ENCODE data around the gene MRTFA.
A peak's percentile ranks its signal among the peaks of the same experiment; 100 is the strongest.

The MRTFA gene

DNA sequence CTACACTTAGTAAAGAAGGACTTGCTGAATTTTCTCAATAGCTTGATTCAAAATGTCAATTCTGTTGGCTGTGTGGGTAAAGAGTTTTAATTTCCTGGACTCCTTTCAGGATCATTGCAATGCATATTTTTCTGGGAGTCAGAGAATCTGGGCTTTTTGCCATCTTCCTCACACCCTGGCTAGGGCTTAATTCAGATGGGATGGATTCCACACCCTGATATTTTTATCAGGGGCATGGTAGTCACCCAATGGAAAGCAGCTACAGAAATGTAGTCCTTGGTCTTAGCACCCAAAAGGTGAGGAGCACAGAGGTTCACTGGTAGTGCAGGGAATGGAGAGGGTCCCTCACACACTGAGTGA lies 186.9 kb downstream of the MRTFA start:
- no peak overlapping the region for H3K4me3 ChIP-seq (replicated peaks; ENCODE audit: low read depth, low read length)
- TF ChIP-seq, protein P1, sequence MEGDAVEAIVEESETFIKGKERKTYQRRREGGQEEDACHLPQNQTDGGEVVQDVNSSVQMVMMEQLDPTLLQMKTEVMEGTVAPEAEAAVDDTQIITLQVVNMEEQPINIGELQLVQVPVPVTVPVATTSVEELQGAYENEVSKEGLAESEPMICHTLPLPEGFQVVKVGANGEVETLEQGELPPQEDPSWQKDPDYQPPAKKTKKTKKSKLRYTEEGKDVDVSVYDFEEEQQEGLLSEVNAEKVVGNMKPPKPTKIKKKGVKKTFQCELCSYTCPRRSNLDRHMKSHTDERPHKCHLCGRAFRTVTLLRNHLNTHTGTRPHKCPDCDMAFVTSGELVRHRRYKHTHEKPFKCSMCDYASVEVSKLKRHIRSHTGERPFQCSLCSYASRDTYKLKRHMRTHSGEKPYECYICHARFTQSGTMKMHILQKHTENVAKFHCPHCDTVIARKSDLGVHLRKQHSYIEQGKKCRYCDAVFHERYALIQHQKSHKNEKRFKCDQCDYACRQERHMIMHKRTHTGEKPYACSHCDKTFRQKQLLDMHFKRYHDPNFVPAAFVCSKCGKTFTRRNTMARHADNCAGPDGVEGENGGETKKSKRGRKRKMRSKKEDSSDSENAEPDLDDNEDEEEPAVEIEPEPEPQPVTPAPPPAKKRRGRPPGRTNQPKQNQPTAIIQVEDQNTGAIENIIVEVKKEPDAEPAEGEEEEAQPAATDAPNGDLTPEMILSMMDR (IDR thresholded peaks at IDR 0.05; ENCODE audit: low read depth, low read length, missing control alignments) = no peak
- DNase-seq (ENCODE audit: extremely low read depth, low read depth) = peak; percentile 14

DNA sequence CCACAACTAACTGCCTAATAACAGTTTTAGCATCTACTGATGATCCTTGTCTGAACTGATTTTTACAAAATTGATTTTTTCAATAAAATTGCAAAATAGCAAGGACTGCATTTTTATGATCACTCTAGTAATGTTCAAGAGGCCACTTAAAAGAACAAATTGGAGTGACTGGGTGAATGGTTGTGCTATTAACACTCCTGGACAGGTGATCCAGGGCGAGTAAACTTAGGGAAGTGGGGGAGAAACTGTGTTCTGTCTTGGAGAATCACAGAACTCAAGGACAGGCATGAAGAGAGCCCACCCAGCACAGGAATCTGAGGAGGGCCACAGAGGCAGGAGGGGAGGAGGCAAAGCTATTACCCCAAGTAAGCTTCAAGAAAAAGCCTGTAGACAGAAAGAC lies 190.3 kb downstream of the MRTFA start:
- no peak for DNase-seq (ENCODE audit: extremely low read depth, low read depth)
- H3K4me3 ChIP-seq (replicated peaks; ENCODE audit: low read depth, low read length) = no peak overlapping the region
- TF ChIP-seq, protein P1 (IDR thresholded peaks at IDR 0.05; ENCODE audit: low read depth, low read length, missing control alignments) = no peak

DNA sequence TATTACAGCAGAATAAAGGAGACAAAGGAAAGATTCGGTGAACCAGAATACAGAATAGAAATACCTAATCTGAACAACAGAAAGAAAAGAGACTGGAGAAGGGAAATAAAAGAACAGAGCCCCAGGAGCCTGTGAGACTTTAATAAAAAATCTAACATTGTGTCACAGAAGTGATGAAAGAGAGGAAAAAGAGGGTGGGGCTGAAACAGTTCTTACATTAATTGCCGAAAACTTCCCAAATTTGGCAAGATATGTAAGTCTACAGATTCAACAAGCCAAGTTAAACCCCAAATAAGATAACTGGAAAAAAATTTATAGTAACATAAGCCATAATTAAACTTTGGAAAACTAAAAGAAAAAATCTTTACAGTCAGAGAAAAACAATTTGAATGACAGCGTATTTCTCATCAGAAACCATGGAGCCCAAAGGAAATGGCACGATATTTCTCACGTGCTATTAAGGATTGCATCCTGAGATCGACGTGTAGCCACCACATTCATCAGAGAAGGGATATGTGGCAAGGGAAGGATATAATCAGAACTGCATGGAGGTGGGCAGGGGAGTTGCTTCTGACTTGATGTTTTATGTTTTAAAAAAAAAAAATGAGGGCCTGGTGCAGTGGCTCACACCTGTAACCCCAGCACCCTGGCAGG lies 192.2 kb downstream of the MRTFA start:
- no peak for DNase-seq (ENCODE audit: extremely low read depth, low read depth)
- TF ChIP-seq, protein P1 (IDR thresholded peaks at IDR 0.05; ENCODE audit: low read depth, low read length, missing control alignments) = no peak
- no peak overlapping the region for H3K4me3 ChIP-seq (replicated peaks; ENCODE audit: low read depth, low read length)

DNA sequence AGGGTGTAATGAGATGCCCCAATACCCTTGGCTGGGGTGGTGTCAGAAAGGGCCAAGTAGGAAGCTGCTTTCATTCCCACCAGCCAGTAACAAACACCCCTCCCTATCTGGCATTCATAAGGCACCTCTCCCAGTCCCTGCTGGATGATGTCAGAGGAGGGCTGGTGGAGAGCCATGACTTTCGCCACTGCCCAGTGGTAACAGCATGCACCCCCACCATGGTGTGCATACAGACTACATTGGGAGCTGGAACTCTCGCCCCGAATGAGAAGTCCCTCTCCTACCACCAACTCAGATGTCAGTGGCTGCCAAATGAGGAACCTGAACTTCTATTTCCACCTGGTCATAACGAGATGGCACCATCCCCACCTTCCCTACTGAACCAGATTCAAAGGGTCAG lies 192.8 kb downstream of the MRTFA start:
- no peak for DNase-seq (ENCODE audit: extremely low read depth, low read depth)
- H3K4me3 ChIP-seq (replicated peaks; ENCODE audit: low read depth, low read length) = no peak overlapping the region
- TF ChIP-seq, protein P1 (IDR thresholded peaks at IDR 0.05; ENCODE audit: low read depth, low read length, missing control alignments) = no peak

DNA sequence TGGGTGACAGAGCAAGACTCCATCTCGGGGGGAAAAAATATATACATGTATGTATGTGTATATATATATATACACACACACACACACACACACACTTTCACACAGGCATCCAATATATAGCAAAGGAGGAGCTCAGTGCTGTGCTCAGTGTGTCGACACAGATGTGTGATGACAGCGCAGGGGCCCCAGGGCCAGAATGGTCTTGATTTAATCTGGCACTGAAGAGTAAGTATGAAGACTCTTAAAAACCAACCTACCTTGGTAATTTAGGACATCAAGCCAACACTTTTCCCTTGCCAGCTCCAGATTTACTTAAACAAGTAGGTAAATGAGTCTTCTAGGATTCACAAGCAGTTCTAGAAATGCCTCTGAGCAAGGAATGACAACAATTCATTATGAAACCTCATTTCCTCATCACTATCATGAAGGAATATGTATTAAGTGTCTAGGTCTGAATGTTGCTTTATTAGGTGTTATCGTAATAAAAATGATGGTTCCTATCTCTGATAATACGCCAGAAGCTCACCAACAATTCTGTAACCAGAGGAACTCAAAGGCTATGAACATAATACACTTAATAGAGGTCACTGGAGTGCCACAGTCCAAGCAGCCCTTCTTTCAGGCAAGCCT lies 194.6 kb downstream of the MRTFA start:
- TF ChIP-seq, protein P1 (IDR thresholded peaks at IDR 0.05; ENCODE audit: low read depth, low read length, missing control alignments) = no peak
- no peak for DNase-seq (ENCODE audit: extremely low read depth, low read depth)
- H3K4me3 ChIP-seq (replicated peaks; ENCODE audit: low read depth, low read length) = no peak overlapping the region

DNA sequence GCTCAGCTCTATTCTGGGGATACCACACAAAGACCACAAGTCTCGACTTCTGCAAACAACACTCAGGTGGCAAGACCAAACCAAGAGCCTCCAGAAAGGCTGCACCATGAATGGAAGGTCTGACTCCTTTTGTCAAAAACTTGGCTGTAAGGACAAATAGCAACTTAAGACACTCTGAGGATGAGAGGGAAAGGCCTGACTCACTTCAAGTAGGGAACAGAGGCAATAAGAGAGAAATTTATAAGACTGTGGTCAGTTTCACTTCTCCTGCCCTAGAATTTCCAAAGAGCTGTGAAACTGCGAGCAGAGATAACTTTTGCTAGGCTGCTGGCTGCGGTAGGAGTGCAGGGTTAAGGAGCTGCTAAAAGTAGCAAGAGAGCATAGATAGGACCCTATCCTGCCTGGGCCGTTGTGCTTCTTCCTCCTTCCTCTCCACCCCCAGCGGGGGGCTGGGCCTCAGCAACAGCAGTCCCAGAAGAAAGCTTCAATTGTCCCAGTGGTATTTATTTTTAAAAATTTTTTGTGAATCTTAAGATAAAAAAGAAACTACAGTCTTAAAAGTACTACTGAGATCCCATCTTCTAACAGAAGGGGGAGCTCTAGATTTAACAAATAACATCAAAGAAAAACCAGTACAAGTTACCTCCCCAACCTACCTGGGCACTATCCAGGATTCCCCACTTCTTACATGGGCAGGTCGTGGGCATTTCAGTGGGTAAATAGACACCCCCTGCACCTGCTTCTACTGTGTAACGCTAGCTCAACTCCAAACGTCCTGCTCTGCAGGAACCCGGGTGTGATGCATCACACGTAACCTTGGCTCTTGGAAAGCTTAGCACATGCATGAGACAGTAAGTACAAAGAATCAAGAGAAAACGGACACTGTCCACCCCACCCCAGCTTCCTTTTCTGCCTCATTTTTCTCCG lies 199.8 kb downstream of the MRTFA start:
- H3K4me3 ChIP-seq (replicated peaks; ENCODE audit: low read depth, low read length) = no peak overlapping the region
- TF ChIP-seq, protein P1 (IDR thresholded peaks at IDR 0.05; ENCODE audit: low read depth, low read length, missing control alignments) = peak; percentile 42
- no peak for DNase-seq (ENCODE audit: extremely low read depth, low read depth)

All from HFF-Myc (cell line).